Measurements from ENCODE around the gene DONSON. TPM values are rescaled to one million over a fixed set of nuclear protein-coding genes. Genes with fewer than 3 reads are reported as not detected.

DONSON gene
- total and polyA plus RNA-seq, 2 experiments from 2014 or later, result 15.1 to 23.2 TPM

- no peaks in the 10 kb centered on the region for H3K9me3 ChIP-seq (ENCODE audit: low read depth)
- no peak for TF ChIP-seq CTCF (IDR thresholded peaks at IDR 0.05; ENCODE audit: poor library complexity)
- TF ChIP-seq EZH2phosphoT487 (IDR thresholded peaks at IDR 0.05; ENCODE audit: low read depth, severe bottlenecking, unreplicated experiment), result no peak
- TF ChIP-seq EZH2 (IDR thresholded peaks at IDR 0.05; ENCODE audit: borderline replicate concordance), result no peak
- DNase-seq (ENCODE audit: low spot score), result no peak
- no peaks in the 10 kb centered on the region for H3K27me3 ChIP-seq
- no peak overlapping the region for H3K4me2 ChIP-seq
- H2AFZ ChIP-seq, result no peak overlapping the region
- H3K27ac ChIP-seq, result no peak overlapping the region
- H3K4me3 ChIP-seq, result no peak overlapping the region
- peaks cover 23% of the 10 kb centered on the region for H3K79me2 ChIP-seq
- no peaks in the 10 kb centered on the region for H4K20me1 ChIP-seq (ENCODE audit: insufficient read depth, poor library complexity, severe bottlenecking)
- 73% methylated on average over 3 of the region's 3 CpGs for WGBS (ENCODE audit: low lambda C conversion rate, missing lambda C conversion rate)
- peaks cover 6% of the 10 kb centered on the region for H3K4me1 ChIP-seq (ENCODE audit: insufficient read depth)
- H3K9me2 ChIP-seq (replicated peaks; ENCODE audit: insufficient read depth), result no peaks in the 10 kb centered on the region
- no peaks in the 10 kb centered on the region for H3K36me3 ChIP-seq (replicated peaks; ENCODE audit: insufficient read depth, low read depth)
These were observed 16.1 kb downstream of the DONSON start for GRCh38 chr21:33572350-33572749.

- DNase-seq (ENCODE audit: low spot score), result no peak
- H3K36me3 ChIP-seq (replicated peaks; ENCODE audit: insufficient read depth, low read depth), result no peaks in the 10 kb centered on the region
- H3K4me3 ChIP-seq, result no peak overlapping the region
- peaks cover 47% of the 10 kb centered on the region for H3K79me2 ChIP-seq
- no peaks in the 10 kb centered on the region for H3K9me2 ChIP-seq (replicated peaks; ENCODE audit: insufficient read depth)
- H3K27me3 ChIP-seq, result no peaks in the 10 kb centered on the region
- no peaks in the 10 kb centered on the region for H3K9me3 ChIP-seq (ENCODE audit: low read depth)
- no peak overlapping the region for H3K4me2 ChIP-seq
- no peak overlapping the region for H3K27ac ChIP-seq
- no peak for TF ChIP-seq EZH2 (IDR thresholded peaks at IDR 0.05; ENCODE audit: borderline replicate concordance)
- TF ChIP-seq EZH2phosphoT487 (IDR thresholded peaks at IDR 0.05; ENCODE audit: low read depth, severe bottlenecking, unreplicated experiment), result no peak
- TF ChIP-seq CTCF (IDR thresholded peaks at IDR 0.05; ENCODE audit: poor library complexity), result no peak
- WGBS (ENCODE audit: low lambda C conversion rate, missing lambda C conversion rate), result 93% methylated on average over 5 of the region's 5 CpGs
- no peak overlapping the region for H2AFZ ChIP-seq
- no peaks in the 10 kb centered on the region for H3K4me1 ChIP-seq (ENCODE audit: insufficient read depth)
- H4K20me1 ChIP-seq (ENCODE audit: insufficient read depth, poor library complexity, severe bottlenecking), result peaks cover 10% of the 10 kb centered on the region
These were observed 18.5 kb downstream of the DONSON start for GRCh38 chr21:33569991-33570390.

GRCh38 chr21:33568448-33568847, 20.0 kb downstream of the DONSON start:
- Histone ChIP-seq H3K4me3 (no peak overlapping the region), H2AFZ (no peak overlapping the region), H3K27me3 (no peaks in the 10 kb centered on the region), H3K4me1 (ENCODE audit: insufficient read depth) (no peaks in the 10 kb centered on the region), H3K4me2 (no peak overlapping the region), H3K36me3 (replicated peaks; ENCODE audit: insufficient read depth, low read depth) (no peaks in the 10 kb centered on the region), H4K20me1 (ENCODE audit: insufficient read depth, poor library complexity, severe bottlenecking) (peaks cover 14% of the 10 kb centered on the region), H3K9me2 (replicated peaks; ENCODE audit: insufficient read depth) (no peaks in the 10 kb centered on the region), H3K9me3 (ENCODE audit: low read depth) (no peaks in the 10 kb centered on the region), H3K79me2 (peaks cover 62% of the 10 kb centered on the region), H3K27ac (no peak overlapping the region)
- 97% methylated on average over 2 of the region's 2 CpGs for WGBS (ENCODE audit: low lambda C conversion rate, missing lambda C conversion rate)
- no peak for DNase-seq (ENCODE audit: low spot score)
- TF ChIP-seq EZH2 (IDR thresholded peaks at IDR 0.05; ENCODE audit: borderline replicate concordance) (no peak), CTCF (IDR thresholded peaks at IDR 0.05; ENCODE audit: poor library complexity) (no peak), EZH2phosphoT487 (IDR thresholded peaks at IDR 0.05; ENCODE audit: low read depth, severe bottlenecking, unreplicated experiment) (no peak)

- no peak for DNase-seq (ENCODE audit: low spot score)
- no peaks in the 10 kb centered on the region for H3K9me3 ChIP-seq (ENCODE audit: low read depth)
- no peak for TF ChIP-seq CTCF (IDR thresholded peaks at IDR 0.05; ENCODE audit: poor library complexity)
- no peak for TF ChIP-seq EZH2 (IDR thresholded peaks at IDR 0.05; ENCODE audit: borderline replicate concordance)
- no peak for TF ChIP-seq EZH2phosphoT487 (IDR thresholded peaks at IDR 0.05; ENCODE audit: low read depth, severe bottlenecking, unreplicated experiment)
- no peaks in the 10 kb centered on the region for H3K36me3 ChIP-seq (replicated peaks; ENCODE audit: insufficient read depth, low read depth)
- H3K4me1 ChIP-seq (ENCODE audit: insufficient read depth), result no peaks in the 10 kb centered on the region
- no peak overlapping the region for H3K27ac ChIP-seq
- H4K20me1 ChIP-seq (ENCODE audit: insufficient read depth, poor library complexity, severe bottlenecking), result peaks cover 17% of the 10 kb centered on the region
- 70% methylated on average over 6 of the region's 6 CpGs for WGBS (ENCODE audit: low lambda C conversion rate, missing lambda C conversion rate)
- H3K27me3 ChIP-seq, result no peaks in the 10 kb centered on the region
- H3K4me2 ChIP-seq, result no peak overlapping the region
- H3K9me2 ChIP-seq (replicated peaks; ENCODE audit: insufficient read depth), result no peaks in the 10 kb centered on the region
- H3K79me2 ChIP-seq, result peaks cover 65% of the 10 kb centered on the region
- no peak overlapping the region for H2AFZ ChIP-seq
- no peak overlapping the region for H3K4me3 ChIP-seq
These were observed 20.6 kb downstream of the DONSON start for GRCh38 chr21:33567914-33568313.

Data from hepatocyte (in vitro differentiated cells).